ENCODE measurements around the gene RCSD1. TPM values are rescaled to one million over a fixed set of nuclear protein-coding genes. Genes with fewer than 3 reads are reported as not detected.

Gene RCSD1
- total and polyA plus RNA-seq, 8 donors = 12.2 to 21.9 (median 21.3) TPM

DNA sequence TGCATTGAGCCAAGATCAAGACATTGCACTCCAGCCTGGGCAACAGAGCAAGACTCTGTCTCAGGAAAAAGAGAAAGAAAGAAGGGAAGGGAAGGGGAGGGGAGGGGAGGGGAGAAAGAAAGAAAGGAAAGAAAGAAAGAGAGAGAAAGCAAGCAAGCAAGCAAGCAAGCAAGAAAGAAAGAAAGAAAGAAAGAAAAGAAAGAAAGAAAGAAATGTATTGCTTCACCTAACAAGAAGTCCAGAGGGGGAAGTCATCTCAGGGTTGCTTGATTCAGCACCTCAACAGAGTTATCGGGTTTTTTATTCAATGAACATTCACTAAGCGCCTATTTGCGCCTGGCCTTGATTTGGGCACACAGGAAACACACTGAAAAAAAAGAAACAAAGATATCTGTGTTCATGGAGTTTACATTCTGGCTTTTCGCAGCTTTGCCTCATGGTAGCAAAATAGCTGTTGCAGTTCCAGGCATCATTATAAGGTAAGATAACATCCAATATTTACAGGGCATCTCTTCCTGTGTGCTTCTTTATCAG lies 8.2 kb upstream of the RCSD1 start:
- H3K27me3 ChIP-seq = no peaks in the 10 kb centered on the region
- H3K9me3 ChIP-seq = no peaks in the 10 kb centered on the region
- TF ChIP-seq CTCF (IDR thresholded peaks at IDR 0.05) = no peak
- DNase-seq (no peak), ATAC-seq (no peak)
- H3K4me3 ChIP-seq = no peak overlapping the region
- intact Hi-C loops (cut with DNase I) = no loop called here
- peaks cover 7 to 25% of the 10 kb centered on the region in 2 donors for H3K4me1 ChIP-seq
- H3K27ac ChIP-seq = no peak overlapping the region
- no peaks in the 10 kb centered on the region for H3K36me3 ChIP-seq

DNA sequence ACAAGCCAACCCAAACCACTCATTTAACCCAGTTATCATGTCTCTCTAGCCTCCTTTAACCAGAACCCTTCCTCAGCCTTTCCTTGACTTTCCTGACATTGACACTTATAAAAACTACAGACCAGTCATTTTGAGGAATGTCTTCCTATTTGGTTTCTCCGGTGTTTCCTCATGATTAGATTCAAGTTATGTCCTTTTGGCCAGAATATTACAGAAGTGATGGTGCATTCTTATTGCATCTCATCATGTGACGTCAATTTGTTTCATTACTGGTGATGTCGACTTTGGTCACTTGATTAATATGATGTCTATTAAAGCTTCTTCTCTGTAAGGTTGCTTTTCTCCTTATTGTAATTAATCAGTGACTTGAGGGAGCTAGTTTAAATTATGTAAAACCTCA lies 6.1 kb upstream of the RCSD1 start:
- no peaks in the 10 kb centered on the region for H3K9me3 ChIP-seq
- ATAC-seq (no peak), DNase-seq (no peak)
- H3K27ac ChIP-seq = no peak overlapping the region
- intact Hi-C loops (cut with DNase I) = no loop called here
- no peak for TF ChIP-seq CTCF (IDR thresholded peaks at IDR 0.05)
- no peaks in the 10 kb centered on the region for H3K27me3 ChIP-seq
- peaks cover 3 to 22% of the 10 kb centered on the region in 2 donors for H3K4me1 ChIP-seq
- no peaks in the 10 kb centered on the region for H3K36me3 ChIP-seq
- H3K4me3 ChIP-seq = no peak overlapping the region

DNA sequence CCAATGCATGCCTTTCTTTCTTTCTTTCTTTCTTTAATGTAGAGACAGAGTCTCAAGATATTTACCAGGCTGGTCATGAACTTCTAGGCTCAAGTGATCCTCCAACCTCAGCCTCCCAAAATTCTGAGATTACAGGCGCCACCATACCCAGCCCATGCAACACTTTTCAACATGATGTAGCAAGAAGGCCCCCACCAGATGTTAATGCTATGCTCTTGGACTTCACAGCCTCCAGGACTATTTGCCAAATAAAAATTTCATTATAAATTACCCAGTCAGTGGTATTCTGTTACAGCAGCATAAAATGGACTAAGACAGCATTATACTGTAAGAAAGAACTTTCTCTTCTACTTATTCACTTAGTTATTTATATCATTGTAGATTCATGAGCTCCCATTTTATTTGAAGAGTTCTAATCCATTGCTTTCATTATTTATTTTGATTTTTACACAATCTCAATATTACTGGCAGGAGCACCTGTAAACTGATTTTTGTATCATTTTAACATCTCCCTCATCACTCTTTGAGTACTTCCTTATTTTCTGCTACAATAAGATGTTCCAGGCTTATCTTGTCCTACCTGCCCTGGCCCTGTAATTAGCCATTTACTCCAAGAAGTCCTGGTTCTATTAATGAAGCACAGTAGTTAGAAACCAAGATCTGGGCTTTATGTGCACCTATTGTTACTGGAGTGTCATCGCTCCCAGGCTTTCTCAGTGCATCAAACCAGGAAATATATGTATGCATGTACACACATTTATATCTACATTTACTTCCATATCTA lies 4.8 kb upstream of the RCSD1 start:
- no peak overlapping the region for H3K27ac ChIP-seq
- intact Hi-C loops (cut with DNase I) = no loop called here
- ATAC-seq (no peak), DNase-seq (no peak)
- no peak for TF ChIP-seq CTCF (IDR thresholded peaks at IDR 0.05)
- H3K9me3 ChIP-seq = no peaks in the 10 kb centered on the region
- no peaks in the 10 kb centered on the region for H3K27me3 ChIP-seq
- H3K4me1 ChIP-seq = peaks cover 6 to 31% of the 10 kb centered on the region in 2 donors
- H3K4me3 ChIP-seq = no peak overlapping the region
- no peaks in the 10 kb centered on the region for H3K36me3 ChIP-seq

- Histone ChIP-seq H3K27me3 (no peaks in the 10 kb centered on the region), H3K36me3 (no peaks in the 10 kb centered on the region), H3K27ac (peak overlapping the region; percentile 57 to 94), H3K4me3 (no peak overlapping the region), H3K4me1 (peaks cover 6 to 47% of the 10 kb centered on the region in 2 donors), H3K9me3 (no peaks in the 10 kb centered on the region)
- no peak for DNase-seq
- no peak for ATAC-seq
- no peak for TF ChIP-seq CTCF (IDR thresholded peaks at IDR 0.05)
- intact Hi-C loops (cut with DNase I) = no loop called here
Observed at GRCh38 chr1:167627615-167627864, 2.5 kb upstream of the RCSD1 start.

DNA sequence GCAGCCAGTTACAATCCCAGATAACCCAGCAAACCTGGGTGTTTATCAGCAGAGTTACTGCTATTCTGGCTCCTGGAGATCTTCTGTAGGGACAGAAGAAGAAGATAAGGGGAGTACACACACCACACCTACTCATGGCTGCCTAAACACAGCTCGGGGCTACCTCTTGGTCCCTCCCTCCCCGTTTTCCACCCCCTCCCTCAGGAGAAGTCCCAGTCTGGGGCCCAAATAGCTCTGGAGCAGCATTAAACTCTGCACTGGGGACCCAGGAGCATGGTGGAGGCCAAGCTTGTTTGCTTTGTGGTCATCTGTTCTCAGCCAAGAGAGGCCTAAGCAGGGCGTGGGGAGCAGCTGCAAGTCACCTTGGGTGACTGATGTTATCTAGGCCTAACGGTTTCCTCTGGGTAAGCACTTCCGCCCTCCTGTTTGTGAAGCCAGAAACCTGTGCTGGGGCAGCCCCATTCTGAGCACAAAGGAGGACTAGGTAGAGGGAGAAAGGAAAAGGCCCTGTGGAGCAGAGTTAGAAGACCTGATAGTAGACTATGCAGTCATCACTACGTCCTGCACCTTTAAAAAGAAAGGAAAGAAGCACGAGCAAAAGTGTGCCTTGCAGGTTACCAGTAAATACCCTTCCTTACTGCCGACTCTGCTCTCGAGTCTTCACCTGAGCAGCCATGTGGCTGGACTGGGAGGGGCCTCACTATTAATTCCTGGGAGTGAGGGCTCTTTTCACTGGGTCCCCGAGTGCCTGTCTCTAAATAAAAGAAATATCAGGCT lies 2.0 kb upstream of the RCSD1 start:
- Histone ChIP-seq H3K4me3 (no peak overlapping the region), H3K4me1 (peaks cover 6 to 50% of the 10 kb centered on the region in 2 donors), H3K9me3 (no peaks in the 10 kb centered on the region), H3K27ac (peak overlapping the region; percentile 57 to 94), H3K36me3 (no peaks in the 10 kb centered on the region), H3K27me3 (no peaks in the 10 kb centered on the region)
- ATAC-seq (peak; percentile 8), DNase-seq (no peak)
- TF ChIP-seq CTCF (IDR thresholded peaks at IDR 0.05) = no peak
- intact Hi-C loops (cut with DNase I) = no loop called here
